Panc1 (cell line): ENCODE data around the gene MRPS34. TPM values are rescaled to one million over a fixed set of nuclear protein-coding genes. Genes with fewer than 3 reads are reported as not detected.
"Not testable (repeated sequence)": the region's sequence is repeated elsewhere in the genome, so short reads cannot be mapped to it uniquely, and the experiment has no call there.

ENCODE experiments used
- ATAC-seq: fragments of 200-7000 bp; cut with Tn5 transposase; 2 replicates; pipeline ENCODE4 v1.9.1; 2020; ENCODE audit warnings: mild to moderate bottlenecking, moderate library complexity
- BruUV-seq: library from RNA; stranded (reverse); fragments of 400-500 nt; replicated peaks from 2 replicates; lab custom pipeline; 2021; lab: Mats Ljungman, UMichigan
- CTCF ChIA-PET: fragments of 300-600 bp; sonication (Branson Sonifier 250); formaldehyde crosslinking; loops from one replicate; lab custom pipeline; 2022; ENCODE audit warnings: antibody characterized with exemption; lab: Charles Lee
- POLR2A ChIA-PET: fragments of 300-600 bp; sonication (Branson Sonifier 250); formaldehyde crosslinking; loops from one replicate; lab custom pipeline; 2022; ENCODE audit warnings: antibody characterized with exemption; lab: Charles Lee
- DNase-seq: peaks from one replicate; pipeline ENCODE4 v3.0.0-alpha.2; 2010; ENCODE audit warnings: low read depth, low spot score
- H3K27ac ChIP-seq: 2 replicates; pipeline ENCODE4 v1.5.1; 2011; ENCODE audit warnings: mild to moderate bottlenecking, low read length, inconsistent platforms
- H3K27me3 ChIP-seq: fragments of 200-500 bp; sonication (Bioruptor generic); 2 replicates; pipeline ENCODE4 v1.6.0; 2014; ENCODE audit warnings: low read length, inconsistent platforms; ENCODE audit not compliant: control insufficient read depth, insufficient read depth
- H3K36me3 ChIP-seq: fragments of 200-500 bp; sonication (Bioruptor generic); 2 replicates; pipeline ENCODE4 v1.5.1; 2014; ENCODE audit warnings: inconsistent platforms, mild to moderate bottlenecking, low read length, moderate library complexity; ENCODE audit not compliant: control insufficient read depth, insufficient read depth
- H3K4me1 ChIP-seq: 2 replicates; pipeline ENCODE4 v1.5.1; 2011; ENCODE audit warnings: inconsistent platforms, mild to moderate bottlenecking, low read length, moderate library complexity; ENCODE audit not compliant: control insufficient read depth, insufficient read depth
- H3K4me3 ChIP-seq, 2 experiments: 2 replicates each; pipeline ENCODE4 v1.5.1; 2011 to 2012; ENCODE audit warnings: low read depth in 2 of 2, low read length in 2 of 2, mild to moderate bottlenecking in 2 of 2, inconsistent platforms in 1 of 2, moderate library complexity in 1 of 2
- H3K9me3 ChIP-seq: fragments of 200-500 bp; sonication (Bioruptor generic); 2 replicates; pipeline ENCODE4 v1.5.1; 2014; ENCODE audit warnings: low read depth, mild to moderate bottlenecking, inconsistent platforms, low read length, moderate library complexity; ENCODE audit not compliant: control insufficient read depth, insufficient read depth
- CTCF ChIP-seq: fragments of 450-650 bp; IDR thresholded peaks from 2 replicates; pipeline ENCODE4 v1.5.1; 2017; ENCODE audit warnings: mild to moderate bottlenecking
- POLR2AphosphoS5 ChIP-seq: IDR thresholded peaks from 2 replicates; pipeline ENCODE4 v1.6.1; 2012; ENCODE audit warnings: mild to moderate bottlenecking, low read depth, low read length, moderate library complexity
- REST ChIP-seq, 2 experiments: IDR thresholded peaks; 2 replicates each; pipeline ENCODE4 v1.6.1; 2011 to 2012; ENCODE audit warnings: low read depth in 2 of 2, control low read depth in 1 of 2, low read length in 1 of 2, mild to moderate bottlenecking in 1 of 2, moderate library complexity in 1 of 2; ENCODE audit not compliant: insufficient read depth in 1 of 2
- SIN3A ChIP-seq: IDR thresholded peaks from 2 replicates; pipeline ENCODE4 v1.6.1; 2012; ENCODE audit warnings: low read depth, mild to moderate bottlenecking, low read length, moderate library complexity, borderline replicate concordance; ENCODE audit not compliant: insufficient read depth
- TCF7L2 ChIP-seq: IDR thresholded peaks from 2 replicates; pipeline ENCODE4 v1.6.1; 2011; ENCODE audit warnings: mild to moderate bottlenecking, low read depth, low read length, inconsistent platforms
- in situ Hi-C: cut with HindIII; loops from 2 replicates; pipeline ENCODE4 v1.10.0; 2016; ENCODE audit warnings: low sequenced_read_pairs, low pct_unique_long_range_greater_than_20kb
- intact Hi-C: fragments of 100-400 bp; cut with micrococcal nuclease; formaldehyde crosslinking; loops from one replicate; pipeline ENCODE4 v1.10.0; 2022; ENCODE audit not compliant: unreplicated experiment
- total RNA-seq: library from RNA; stranded (reverse); gene quantifications from one replicate; pipeline ENCODE4 v1.2.1, GENCODE V29; 2021; ENCODE audit not compliant: unreplicated experiment

MRPS34 gene
- total RNA-seq, 1 experiment from 2014 or later = 187 TPM

GRCh38 chr16:1734123-1734522, 38.8 kb downstream of the MRPS34 start:
- no TSS peak for BruUV-seq
- in situ Hi-C loops (no loop called here), intact Hi-C loops (no loop called here)
- Histone ChIP-seq H3K9me3 (no peaks in the 10 kb centered on the region), H3K4me1 (no peaks in the 10 kb centered on the region), H3K27ac (no peak overlapping the region), H3K27me3 (no peaks in the 10 kb centered on the region), H3K36me3 (no peaks in the 10 kb centered on the region), H3K4me3 (no peak overlapping the region)
- ChIA-PET POLR2A (no interaction called here), CTCF (no interaction called here)
- no peak for DNase-seq
- no peak for TF ChIP-seq TCF7L2
- no peak for ATAC-seq

- H3K27me3 ChIP-seq, H3K36me3 ChIP-seq, in situ Hi-C loops, H3K4me3 ChIP-seq, H3K27ac ChIP-seq, ATAC-seq, H3K9me3 ChIP-seq, DNase-seq, POLR2A ChIA-PET, BruUV-seq, CTCF ChIA-PET, intact Hi-C loops, H3K4me1 ChIP-seq: not testable (repeated sequence)
These were observed 40.4 kb downstream of the MRPS34 start for GRCh38 chr16:1732551-1732987.

- H3K27ac ChIP-seq = no peak overlapping the region
- H3K36me3 ChIP-seq = no peaks in the 10 kb centered on the region
- no peak for DNase-seq
- H3K9me3 ChIP-seq = no peaks in the 10 kb centered on the region
- H3K4me3 ChIP-seq = no peak overlapping the region
- CTCF ChIA-PET = no interaction called here
- no peak for ATAC-seq
- H3K4me1 ChIP-seq = no peaks in the 10 kb centered on the region
- BruUV-seq = no TSS peak
- in situ Hi-C loops = no loop called here
- TF ChIP-seq SIN3A (no peak), POLR2AphosphoS5 (no peak), TCF7L2 (no peak), REST (IDR thresholded peaks at IDR 0.05; ENCODE audit: insufficient read depth in 1 of 2, low read depth in 2 of 2, low read length in 1 of 2) (no peak), CTCF (no peak)
- H3K27me3 ChIP-seq = no peaks in the 10 kb centered on the region
- intact Hi-C loops = no loop called here
- POLR2A ChIA-PET = no interaction called here
These were observed 40.9 kb downstream of the MRPS34 start for GRCh38 chr16:1732071-1732470.
